HG03469 (cell line): ENCODE data around the gene SEMA4D.

ENCODE experiments used
- ATAC-seq: cut with Tn5 transposase; IDR thresholded peaks from one replicate; pipeline ENCODE4 v1.9.1; 2021; ENCODE audit warnings: mild to moderate bottlenecking, moderate library complexity, moderate number of reproducible peaks; ENCODE audit not compliant: unreplicated experiment

Gene SEMA4D

DNA sequence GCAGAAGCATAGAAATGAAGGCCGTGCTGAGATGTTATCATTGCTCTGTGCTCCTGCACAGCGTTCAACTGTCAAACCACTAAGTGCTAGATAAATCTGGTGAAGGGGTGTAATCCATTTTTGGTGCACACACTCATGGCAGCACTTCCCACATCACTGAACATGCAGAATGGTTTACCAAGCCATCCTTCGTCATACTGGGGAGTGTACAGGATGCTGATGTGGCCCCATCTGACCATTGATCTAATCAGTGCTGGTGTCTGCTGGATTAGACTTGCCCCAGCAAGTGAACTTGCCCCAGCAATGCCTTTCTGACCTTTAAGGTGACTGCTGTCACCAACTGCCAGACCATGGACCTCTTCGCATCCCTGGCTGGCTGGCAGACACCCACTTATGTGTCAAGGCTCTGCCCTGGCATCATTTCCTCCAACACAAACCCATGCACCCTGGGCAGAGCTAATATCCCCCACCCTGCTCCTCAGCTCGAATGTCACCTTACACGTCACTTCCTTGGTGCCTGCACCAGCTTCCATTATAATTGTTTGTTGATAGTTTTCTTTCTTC lies 4.2 kb upstream of the SEMA4D start:
- ATAC-seq: no peak

GRCh38 chr9:89501311-89501898 lies 3.5 kb upstream of the SEMA4D start:
- ATAC-seq: no peak

GRCh38 chr9:89500008-89500407 lies 2.1 kb upstream of the SEMA4D start:
- no peak for ATAC-seq

- ATAC-seq: no peak
Measured at GRCh38 chr9:89498852-89499480, 1.1 kb upstream of the SEMA4D start.

DNA sequence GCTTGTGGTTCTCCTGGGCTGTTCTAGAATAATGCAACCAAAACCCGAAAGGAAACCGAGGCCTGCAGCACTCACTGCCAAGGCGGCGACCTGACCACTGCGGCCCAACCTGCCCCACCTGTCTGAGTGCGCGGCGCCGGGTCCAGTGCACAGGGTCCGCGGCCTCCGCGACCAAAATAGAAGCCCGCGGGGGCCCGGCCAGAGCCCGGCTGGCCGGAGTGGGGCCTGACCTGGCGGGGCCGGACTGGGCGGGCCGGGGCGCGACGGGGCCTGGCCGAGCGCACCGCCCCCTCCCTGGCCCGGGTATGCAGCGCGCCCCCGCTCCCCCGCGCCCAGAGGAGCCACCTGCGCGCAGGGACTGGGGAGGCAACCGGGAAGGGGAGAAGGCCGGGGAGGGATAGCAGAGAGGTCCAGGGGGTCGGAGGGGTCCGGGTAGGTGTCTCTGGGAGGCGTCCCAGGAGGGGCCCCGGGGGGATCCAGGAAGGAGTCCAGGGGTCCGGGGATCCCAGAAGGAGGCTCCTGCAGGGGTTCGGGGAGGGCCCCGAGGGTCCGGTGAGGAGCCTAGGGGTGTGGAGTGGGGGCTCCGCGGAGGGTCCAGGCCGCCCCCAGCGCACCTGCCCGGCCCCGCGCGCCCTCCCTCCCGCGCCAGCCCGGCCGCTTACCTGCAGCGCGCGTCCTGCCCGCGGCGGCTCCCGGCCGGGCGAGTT lies 503 bp downstream of the SEMA4D start:
- no peak for ATAC-seq

GRCh38 chr9:89496645-89497256 lies 1.2 kb downstream of the SEMA4D start:
- no peak for ATAC-seq

GRCh38 chr9:89495824-89496560 lies 1.9 kb downstream of the SEMA4D start:
- no peak for ATAC-seq

GRCh38 chr9:89494199-89494598 lies 3.7 kb downstream of the SEMA4D start:
- ATAC-seq: no peak

GRCh38 chr9:89493671-89494070 lies 4.2 kb downstream of the SEMA4D start:
- ATAC-seq: no peak

DNA sequence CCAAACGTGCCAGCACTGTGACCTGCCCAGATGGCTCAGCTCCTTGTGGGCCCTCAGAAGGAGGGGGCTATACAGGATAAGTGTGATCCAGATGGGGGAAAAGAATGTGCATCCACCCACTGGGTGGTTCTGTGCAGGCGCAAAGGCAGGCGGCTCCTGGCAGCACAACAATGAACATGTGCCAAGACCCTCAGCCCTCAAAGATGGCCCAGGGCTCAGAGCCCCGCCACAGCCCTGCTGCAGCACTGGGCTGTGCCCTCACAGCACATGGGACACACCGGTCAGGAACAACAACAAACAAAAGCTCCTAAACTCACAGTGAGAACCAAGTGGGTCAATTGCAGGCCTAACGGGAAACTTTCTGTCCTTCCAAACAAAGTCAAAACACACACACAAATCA lies 4.7 kb downstream of the SEMA4D start:
- ATAC-seq: no peak

GRCh38 chr9:89492586-89492985 lies 5.3 kb downstream of the SEMA4D start:
- no peak for ATAC-seq

- no peak for ATAC-seq
Measured at GRCh38 chr9:89491694-89492093, 6.2 kb downstream of the SEMA4D start.

- ATAC-seq: no peak
Measured at GRCh38 chr9:89489548-89490530, 8.1 kb downstream of the SEMA4D start.

- ATAC-seq: no peak
Measured at GRCh38 chr9:89488936-89489335, 9.0 kb downstream of the SEMA4D start.

DNA sequence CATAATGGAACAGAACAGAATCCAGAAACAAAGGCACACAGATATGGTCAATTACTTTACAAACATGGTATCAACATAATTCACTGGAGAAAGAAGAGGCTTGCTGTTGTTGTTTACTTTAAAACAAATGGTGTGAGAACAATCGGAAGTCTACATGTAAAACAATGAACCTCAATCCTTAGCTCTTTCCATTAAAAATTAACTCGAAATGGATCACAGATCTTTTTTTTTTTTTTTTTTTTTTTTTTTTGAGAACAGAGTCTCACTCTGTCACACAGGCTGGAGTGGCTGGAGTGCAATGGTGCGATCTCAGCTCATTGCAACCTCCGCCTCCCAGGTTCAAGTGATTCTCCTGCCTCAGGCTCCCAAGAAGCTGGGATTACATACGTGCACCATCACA lies 9.8 kb downstream of the SEMA4D start:
- no peak for ATAC-seq

DNA sequence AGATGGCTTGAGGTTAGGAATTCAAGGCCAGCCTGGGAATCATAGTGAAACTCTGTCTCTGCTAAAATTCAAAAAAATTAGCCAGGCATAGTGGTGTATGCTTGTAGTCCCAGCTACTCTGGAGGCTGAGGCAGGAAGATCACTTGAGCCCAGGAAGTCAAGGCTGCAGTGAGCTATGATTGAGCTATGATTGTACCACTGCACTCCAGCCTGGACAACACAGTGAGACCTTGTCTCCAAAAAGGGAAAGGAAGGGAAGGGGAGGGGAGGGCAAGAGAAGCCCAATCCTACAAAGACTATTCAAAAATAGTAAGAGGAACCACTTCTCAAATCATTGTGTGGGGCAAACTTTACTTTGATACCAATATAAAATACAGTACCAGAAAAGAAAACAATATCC lies 11.2 kb downstream of the SEMA4D start:
- ATAC-seq: no peak

DNA sequence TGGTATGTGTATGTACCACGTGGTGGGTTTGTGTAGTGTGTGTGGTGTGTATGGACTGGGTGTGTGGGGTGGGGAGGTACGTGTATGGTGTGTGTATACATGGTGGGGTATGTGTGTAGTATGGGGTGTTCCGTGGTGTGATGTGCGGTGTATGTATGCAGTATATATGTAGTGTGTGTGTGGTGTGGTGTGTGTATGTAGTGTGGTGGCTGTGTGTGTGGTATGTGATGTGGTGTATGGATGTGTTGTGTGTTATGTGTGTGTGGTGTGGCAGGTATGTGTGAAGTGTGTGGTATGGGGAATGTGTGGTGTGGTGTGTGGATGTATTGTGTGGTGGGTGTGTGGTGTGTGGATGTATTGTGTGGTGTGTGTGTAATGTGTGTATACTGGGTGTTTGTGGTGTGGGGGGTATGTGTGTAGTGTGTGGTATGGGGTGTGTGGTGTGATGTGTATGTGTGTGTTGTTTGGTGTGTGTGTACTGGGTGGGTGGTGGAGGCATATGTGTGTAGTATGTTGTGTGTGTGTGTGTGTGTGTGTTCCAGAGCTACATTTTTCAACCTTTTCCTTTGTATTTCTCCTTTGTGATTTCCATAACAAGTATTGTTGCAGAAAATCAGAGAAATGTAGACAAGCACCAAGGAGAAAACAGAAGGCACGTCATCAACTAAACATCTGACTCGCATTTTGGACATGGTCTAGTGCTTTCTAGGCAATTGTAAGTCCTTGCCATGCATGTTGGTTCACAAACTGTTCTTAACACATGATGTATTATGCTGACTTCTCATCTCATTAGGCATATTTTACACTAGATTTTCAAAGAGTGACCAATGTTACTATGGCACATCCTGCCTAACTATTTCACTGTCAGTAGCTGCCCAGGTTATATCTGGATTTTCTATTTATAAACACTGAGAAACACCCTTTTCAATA lies 13.2 kb downstream of the SEMA4D start:
- no peak for ATAC-seq

- peak; percentile 49 for ATAC-seq
Measured at GRCh38 chr9:89483592-89484474, 14.1 kb downstream of the SEMA4D start.
